H1 (cell line): Measurements from ENCODE around the gene YEATS4.

Experiments
- EGR1 ChIP-seq: IDR thresholded peaks from 2 replicates; pipeline ENCODE4 v1.6.1; 2011; ENCODE audit warnings: low read depth, low read length, borderline replicate concordance
- EZH2 ChIP-seq: fragments of 200-600 bp; sonication (generic); IDR thresholded peaks from 2 replicates; pipeline ENCODE4 v1.7.1; 2012; ENCODE audit warnings: low read depth, mild to moderate bottlenecking, moderate library complexity, low read length, inconsistent platforms; ENCODE audit not compliant: severe bottlenecking
- HDAC2 ChIP-seq, 2 experiments: fragments of 300-600 bp in 1 of 2; sonication (generic) in 1 of 2; IDR thresholded peaks; 2 replicates each; pipeline ENCODE4 v1.6.1; 2011 to 2012; ENCODE audit warnings: low read depth in 2 of 2, low read length in 2 of 2, mild to moderate bottlenecking in 2 of 2, moderate library complexity in 2 of 2, borderline replicate concordance in 1 of 2, inconsistent platforms in 1 of 2
- POLR2A ChIP-seq, 2 experiments: IDR thresholded peaks; 1 replicate in 1 of 2; 2 replicates in 1 of 2; pipeline ENCODE4 v1.6.1; 2011; ENCODE audit warnings: low read depth in 2 of 2, low read length in 2 of 2, mild to moderate bottlenecking in 2 of 2; ENCODE audit errors: control extremely low read depth in 1 of 2
- POLR2AphosphoS5 ChIP-seq: IDR thresholded peaks from 2 replicates; pipeline ENCODE4 v1.6.1; 2011; ENCODE audit warnings: low read depth, low read length
- RAD21 ChIP-seq, 2 experiments: IDR thresholded peaks in 1 of 2; conservative IDR thresholded peaks in 1 of 2; 2 replicates each; pipeline ENCODE4 v1.6.1; 2011; ENCODE audit warnings: low read depth in 2 of 2, low read length in 2 of 2, improper control_type of control experiment in 1 of 2, inconsistent platforms in 1 of 2, mild to moderate bottlenecking in 1 of 2, moderate library complexity in 1 of 2
- RNF2 ChIP-seq: fragments of 200-900, 300-1000 bp; sonication (generic); IDR thresholded peaks from 2 replicates; pipeline ENCODE4 v1.7.1; 2016; ENCODE audit warnings: borderline replicate concordance, low read depth, mild to moderate bottlenecking, antibody characterized with exemption, low read length; ENCODE audit not compliant: poor library complexity, severe bottlenecking; ENCODE audit errors: missing control alignments
- TF ChIP-seq, protein P1 (sequence below), 3 experiments: IDR thresholded peaks; 1 replicate in 2 of 3; 2 replicates in 1 of 3; pipeline versions ENCODE4 v1.5.1 to v1.6.1; 2011; ENCODE audit warnings: low read length in 3 of 3, mild to moderate bottlenecking in 3 of 3, inconsistent platforms in 2 of 3, low read depth in 1 of 3, moderate library complexity in 1 of 3; ENCODE audit not compliant: insufficient read depth in 1 of 3; ENCODE audit errors: control extremely low read depth in 1 of 3

DNA sequence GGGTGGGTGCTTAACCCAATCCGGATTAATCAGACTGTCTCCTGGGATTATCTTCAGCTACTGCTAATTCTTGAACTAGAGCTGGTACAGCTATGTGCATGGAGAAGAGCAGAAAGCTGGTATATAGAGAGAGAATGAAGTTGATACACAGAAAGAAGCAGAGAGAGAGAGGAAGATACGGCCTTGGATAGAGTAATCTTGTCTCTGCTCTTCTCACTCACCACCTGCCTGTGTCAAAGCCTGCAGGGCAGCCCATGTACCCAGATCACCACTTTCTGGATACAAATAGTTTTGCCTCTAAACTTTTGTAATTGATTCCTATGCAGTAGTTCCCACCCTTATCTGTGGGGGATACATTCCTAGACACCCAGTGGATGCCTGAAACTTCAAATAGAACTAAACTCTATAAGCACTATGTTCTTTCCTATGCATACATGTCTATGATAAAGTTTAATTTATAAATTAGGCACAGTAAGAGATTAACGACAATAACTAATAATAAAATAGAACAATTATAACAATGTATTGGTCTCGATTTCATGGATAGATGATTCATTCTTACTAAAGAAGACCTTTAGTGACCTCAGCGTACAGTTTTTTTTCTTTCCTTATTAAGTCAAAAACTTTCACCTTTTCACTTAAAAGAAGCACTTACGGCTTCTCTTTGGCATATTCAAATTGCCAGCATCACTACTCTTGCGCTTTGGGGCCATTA lies 45.5 kb downstream of the YEATS4 start:
- TF ChIP-seq EZH2 (no peak), EGR1 (no peak), RNF2 (no peak), RAD21 (IDR thresholded peaks at IDR 0.05 in 1 of 2, conservative IDR thresholded peaks at IDR 0.05 in 1 of 2; ENCODE audit: low read depth in 2 of 2, low read length in 2 of 2) (no peak), HDAC2 (IDR thresholded peaks at IDR 0.05; ENCODE audit: borderline replicate concordance in 1 of 2, low read depth in 2 of 2, low read length in 2 of 2) (no peak), POLR2A (IDR thresholded peaks at IDR 0.05; ENCODE audit: control extremely low read depth in 1 of 2, low read depth in 2 of 2, low read length in 2 of 2) (no peak), POLR2AphosphoS5 (no peak)
- TF ChIP-seq, protein P1, sequence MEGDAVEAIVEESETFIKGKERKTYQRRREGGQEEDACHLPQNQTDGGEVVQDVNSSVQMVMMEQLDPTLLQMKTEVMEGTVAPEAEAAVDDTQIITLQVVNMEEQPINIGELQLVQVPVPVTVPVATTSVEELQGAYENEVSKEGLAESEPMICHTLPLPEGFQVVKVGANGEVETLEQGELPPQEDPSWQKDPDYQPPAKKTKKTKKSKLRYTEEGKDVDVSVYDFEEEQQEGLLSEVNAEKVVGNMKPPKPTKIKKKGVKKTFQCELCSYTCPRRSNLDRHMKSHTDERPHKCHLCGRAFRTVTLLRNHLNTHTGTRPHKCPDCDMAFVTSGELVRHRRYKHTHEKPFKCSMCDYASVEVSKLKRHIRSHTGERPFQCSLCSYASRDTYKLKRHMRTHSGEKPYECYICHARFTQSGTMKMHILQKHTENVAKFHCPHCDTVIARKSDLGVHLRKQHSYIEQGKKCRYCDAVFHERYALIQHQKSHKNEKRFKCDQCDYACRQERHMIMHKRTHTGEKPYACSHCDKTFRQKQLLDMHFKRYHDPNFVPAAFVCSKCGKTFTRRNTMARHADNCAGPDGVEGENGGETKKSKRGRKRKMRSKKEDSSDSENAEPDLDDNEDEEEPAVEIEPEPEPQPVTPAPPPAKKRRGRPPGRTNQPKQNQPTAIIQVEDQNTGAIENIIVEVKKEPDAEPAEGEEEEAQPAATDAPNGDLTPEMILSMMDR (IDR thresholded peaks at IDR 0.05; ENCODE audit: control extremely low read depth in 1 of 3, insufficient read depth in 1 of 3, low read depth in 1 of 3, low read length in 3 of 3), result no peak
